MM.1S (cell line): ENCODE data around the gene GPRIN1.

ENCODE experiments used
- DNase-seq: peaks from one replicate; pipeline ENCODE4 v3.0.0-alpha.2; 2015
- H2AFZ ChIP-seq: fragments of 300-600 bp; sonication (generic); 2 replicates; pipeline ENCODE4 v1.6.0; 2016; ENCODE audit warnings: antibody characterized with exemption, low read length
- H3F3A ChIP-seq: fragments of 300-600 bp; sonication (generic); 2 replicates; pipeline ENCODE4 v1.6.1; 2016; ENCODE audit warnings: mild to moderate bottlenecking, antibody characterized with exemption, low read length, moderate library complexity, mixed read lengths; ENCODE audit not compliant: insufficient read depth
- H3K27ac ChIP-seq: fragments of 300-600 bp; sonication (generic); 2 replicates; pipeline ENCODE4 v1.5.1; 2016; ENCODE audit warnings: mild to moderate bottlenecking, low read length
- H3K27me3 ChIP-seq: fragments of 300-600 bp; sonication (generic); replicated peaks from 2 replicates; pipeline ENCODE4 v1.6.0; 2016; ENCODE audit warnings: low read length; ENCODE audit not compliant: insufficient read depth
- H3K36me3 ChIP-seq: fragments of 300-600 bp; sonication (generic); replicated peaks from 2 replicates; pipeline ENCODE4 v1.6.1; 2016; ENCODE audit warnings: mild to moderate bottlenecking, low read length, mixed read lengths; ENCODE audit not compliant: insufficient read depth
- H3K4me1 ChIP-seq: fragments of 300-600 bp; sonication (generic); 2 replicates; pipeline ENCODE4 v1.6.1; 2016; ENCODE audit warnings: low read length, mixed read lengths
- H3K4me2 ChIP-seq: fragments of 300-600 bp; sonication (generic); 2 replicates; pipeline ENCODE4 v1.6.0; 2016; ENCODE audit warnings: low read depth, low read length
- H3K4me3 ChIP-seq: fragments of 300-600 bp; sonication (generic); 2 replicates; pipeline ENCODE4 v1.5.1; 2016; ENCODE audit warnings: low read length, mixed read lengths
- H3K79me2 ChIP-seq: fragments of 300-600 bp; sonication (generic); 2 replicates; pipeline ENCODE4 v1.6.1; 2016; ENCODE audit warnings: mixed run types, low read length, mixed read lengths
- H3K9ac ChIP-seq: fragments of 300-600 bp; sonication (generic); 2 replicates; pipeline ENCODE4 v1.6.1; 2016; ENCODE audit warnings: low read length, mixed read lengths
- H3K9me2 ChIP-seq: fragments of 300-600 bp; sonication (generic); replicated peaks from 2 replicates; pipeline ENCODE4 v1.6.1; 2016; ENCODE audit warnings: mild to moderate bottlenecking, low read length, mixed read lengths; ENCODE audit not compliant: insufficient read depth
- H3K9me3 ChIP-seq: fragments of 300-600 bp; sonication (generic); replicated peaks from 2 replicates; pipeline ENCODE4 v1.6.1; 2016; ENCODE audit warnings: mild to moderate bottlenecking, low read length, mixed read lengths; ENCODE audit not compliant: insufficient read depth
- H4K20me1 ChIP-seq: fragments of 300-600 bp; sonication (generic); 2 replicates; pipeline ENCODE4 v1.6.1; 2016; ENCODE audit warnings: mild to moderate bottlenecking, low read length, moderate library complexity, mixed read lengths; ENCODE audit not compliant: insufficient read depth
- EZH2 ChIP-seq: fragments of 300-600 bp; sonication (generic); optimal IDR thresholded peaks from 2 replicates; pipeline ENCODE3; 2017; ENCODE audit warnings: low read depth, mild to moderate bottlenecking, antibody characterized with exemption, low read length, mixed read lengths
- EZH2phosphoT487 ChIP-seq: fragments of 300-600 bp; sonication (generic); IDR thresholded peaks from 2 replicates; pipeline ENCODE4 v1.6.1; 2018; ENCODE audit warnings: antibody characterized with exemption, low read length
- TF ChIP-seq, protein P1 (sequence below): fragments of 300-600 bp; sonication (generic); IDR thresholded peaks from 2 replicates; pipeline ENCODE4 v1.5.1; 2016; ENCODE audit warnings: antibody characterized with exemption, low read length, mixed read lengths

The GPRIN1 gene

DNA sequence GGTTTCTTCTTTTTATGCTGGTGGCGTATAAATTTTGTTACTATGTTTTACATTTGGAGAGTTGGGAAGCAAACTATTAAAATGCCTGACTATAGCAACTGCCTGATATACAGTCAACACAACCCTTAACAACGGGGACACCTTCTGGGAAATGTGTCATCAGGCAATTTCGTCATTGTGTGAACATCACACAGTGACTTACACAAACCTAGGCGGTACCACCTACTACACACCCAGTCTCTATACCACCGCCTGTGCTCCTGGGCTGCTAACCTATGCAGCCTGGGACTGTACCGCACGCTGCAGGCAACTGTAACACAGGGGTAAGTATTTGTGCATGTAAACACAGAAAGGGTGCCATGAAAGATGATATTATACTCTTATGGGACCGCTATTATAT is 62.2 kb downstream of the GPRIN1 start:
- 0 out of 2 replicates have a peak, but pooled peaks cover 2% of the 10 kb centered on the region for H3K79me2 ChIP-seq
- peaks cover 10% of the 10 kb centered on the region for H3F3A ChIP-seq
- H3K36me3 ChIP-seq = no peaks in the 10 kb centered on the region
- TF ChIP-seq, protein P1, sequence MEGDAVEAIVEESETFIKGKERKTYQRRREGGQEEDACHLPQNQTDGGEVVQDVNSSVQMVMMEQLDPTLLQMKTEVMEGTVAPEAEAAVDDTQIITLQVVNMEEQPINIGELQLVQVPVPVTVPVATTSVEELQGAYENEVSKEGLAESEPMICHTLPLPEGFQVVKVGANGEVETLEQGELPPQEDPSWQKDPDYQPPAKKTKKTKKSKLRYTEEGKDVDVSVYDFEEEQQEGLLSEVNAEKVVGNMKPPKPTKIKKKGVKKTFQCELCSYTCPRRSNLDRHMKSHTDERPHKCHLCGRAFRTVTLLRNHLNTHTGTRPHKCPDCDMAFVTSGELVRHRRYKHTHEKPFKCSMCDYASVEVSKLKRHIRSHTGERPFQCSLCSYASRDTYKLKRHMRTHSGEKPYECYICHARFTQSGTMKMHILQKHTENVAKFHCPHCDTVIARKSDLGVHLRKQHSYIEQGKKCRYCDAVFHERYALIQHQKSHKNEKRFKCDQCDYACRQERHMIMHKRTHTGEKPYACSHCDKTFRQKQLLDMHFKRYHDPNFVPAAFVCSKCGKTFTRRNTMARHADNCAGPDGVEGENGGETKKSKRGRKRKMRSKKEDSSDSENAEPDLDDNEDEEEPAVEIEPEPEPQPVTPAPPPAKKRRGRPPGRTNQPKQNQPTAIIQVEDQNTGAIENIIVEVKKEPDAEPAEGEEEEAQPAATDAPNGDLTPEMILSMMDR = no peak
- TF ChIP-seq EZH2phosphoT487 (no peak), EZH2 (no peak)
- no peaks in the 10 kb centered on the region for H3K9me2 ChIP-seq
- no peaks in the 10 kb centered on the region for H3K9me3 ChIP-seq
- no peak for DNase-seq
- H3K4me2 ChIP-seq = no peak overlapping the region
- H3K4me1 ChIP-seq = peaks cover 3% of the 10 kb centered on the region; the same call in 1 of the 2 replicates
- no peak overlapping the region for H3K27ac ChIP-seq
- no peak overlapping the region for H2AFZ ChIP-seq
- no peaks in the 10 kb centered on the region for H3K27me3 ChIP-seq
- no peak overlapping the region for H3K9ac ChIP-seq
- H4K20me1 ChIP-seq = no peaks in the 10 kb centered on the region
- H3K4me3 ChIP-seq = no peak overlapping the region
